Kidney (tissue), 14 donors: Measurements from ENCODE around the gene ACTN2. TPM values are rescaled to one million over a fixed set of nuclear protein-coding genes. Genes with fewer than 3 reads are reported as not detected.

Experiments
- DNase-seq, 5 donors: peaks; one replicate each; pipeline ENCODE4 v3.0.0-alpha.2; 2013 to 2020
- FAIRE-seq: peaks from 2 replicates; lab custom pipeline; 2012; peaks lifted over from hg19 to GRCh38; lab: Jason Lieb, UNC
- H3K27ac ChIP-seq, 2 donors: one replicate each; pipeline ENCODE4 v1.7.0; 2013; ENCODE audit warnings: low read depth in 2 of 2, low read length in 2 of 2, inconsistent platforms in 1 of 2
- H3K27me3 ChIP-seq: one replicate; pipeline ENCODE4 v1.7.1; 2013; ENCODE audit warnings: low read length, inconsistent platforms; ENCODE audit not compliant: control insufficient read depth, insufficient read depth
- H3K36me3 ChIP-seq, 3 donors: one replicate each; pipeline versions ENCODE4 v1.7.0 to v1.7.1; 2013; ENCODE audit warnings: low read length in 3 of 3, control low read depth in 1 of 3, inconsistent platforms in 1 of 3; ENCODE audit not compliant: insufficient read depth in 3 of 3, control insufficient read depth in 2 of 3
- H3K4me1 ChIP-seq, 3 donors: one replicate each; pipeline versions ENCODE4 v1.7.0 to v1.7.1; 2013; ENCODE audit warnings: low read length in 3 of 3, inconsistent platforms in 1 of 3, low read depth in 1 of 3; ENCODE audit not compliant: control insufficient read depth in 2 of 3, insufficient read depth in 2 of 3
- H3K4me3 ChIP-seq, 3 donors: one replicate each; pipeline versions ENCODE4 v1.7.0 to v1.8.1; 2013; ENCODE audit warnings: low read length in 3 of 3, control low read depth in 1 of 3, inconsistent platforms in 1 of 3
- H3K9ac ChIP-seq, 3 donors: one replicate each; pipeline versions ENCODE4 v1.7.0 to v1.7.1; 2013; ENCODE audit warnings: low read length in 3 of 3, control low read depth in 1 of 3, inconsistent platforms in 1 of 3
- H3K9me3 ChIP-seq, 3 donors: one replicate each; pipeline versions ENCODE4 v1.7.0 to v1.7.1; 2013; ENCODE audit warnings: low read length in 3 of 3, control low read depth in 1 of 3, inconsistent platforms in 1 of 3; ENCODE audit not compliant: control insufficient read depth in 2 of 3, insufficient read depth in 1 of 3
- intact Hi-C: fragments of 100-400 bp; cut with DNase I; formaldehyde crosslinking; loops from one replicate; pipeline ENCODE4 v1.11.1; 2022
- polyA plus RNA-seq: library from polyadenylated mRNA; stranded (reverse); fragments of 350-450 nt; fragmentation: Illumina TruSeq; extraction: RNeasy Lipid Tissue Mini Kit (QIAGEN cat#74804); gene quantifications from one replicate; pipeline ENCODE4 v1.2.3, GENCODE V29; 2014; ENCODE audit warnings: low read depth, low replicate concordance; ENCODE audit not compliant: insufficient read depth
- total RNA-seq: library from RNA; stranded (reverse); fragmentation: NEBNext Ultra II Directional; extraction: Animal tissue kit (Norgen Biotek cat#: 25700); gene quantifications from one replicate; pipeline ENCODE4 v1.2.1, GENCODE V29; 2021
- TF ChIP-seq, protein P1 (sequence below): IDR thresholded peaks from 3 replicates; pipeline ENCODE4 v1.5.1; 2012; ENCODE audit warnings: mild to moderate bottlenecking, moderate library complexity, borderline replicate concordance; ENCODE audit not compliant: insufficient read depth; ENCODE audit errors: extremely low read depth
- donor health status: control.
- donor health status: control.
- donor health status: control.
- donor health status: control.
- donor health status: control.
- donor health status: DM: yes; HTN: yes; CAD: no.
- donor health status: Normal renal cell carcinoma (clear cell type).

The ACTN2 gene
- total and polyA plus RNA-seq, 2 donors from 2014 or later = 0.60 to 1.6 TPM

DNA sequence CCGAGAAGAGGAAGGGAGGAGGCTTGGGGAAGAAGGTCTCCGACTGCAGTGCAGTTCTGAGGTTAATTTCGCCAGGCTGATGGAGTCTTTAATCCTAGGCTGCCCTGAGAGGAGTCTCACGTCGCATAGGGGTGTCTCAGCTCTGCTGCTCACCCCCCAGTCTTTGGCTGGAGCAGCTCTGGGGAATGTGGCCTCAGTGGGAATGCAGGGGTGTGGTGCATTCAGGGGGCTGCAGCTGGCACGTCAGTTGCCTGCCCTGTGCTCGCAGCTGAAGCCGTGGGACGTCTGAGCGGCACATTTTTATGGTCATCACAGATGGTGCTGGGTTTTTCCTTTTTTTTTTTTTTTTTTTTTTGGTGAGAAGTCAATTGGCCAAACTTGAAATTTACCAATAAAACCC, 38.2 kb downstream of the ACTN2 start:
- Histone ChIP-seq H3K36me3 (no peaks in the 10 kb centered on the region), H3K4me1 (no peaks in the 10 kb centered on the region), H3K9ac (no peak overlapping the region), H3K4me3 (no peak overlapping the region), H3K27ac (no peak overlapping the region), H3K9me3 (peaks cover 0 to 4% (median 0%) of the 10 kb centered on the region in 3 donors), H3K27me3 (no peaks in the 10 kb centered on the region)
- intact Hi-C loops = no loop called here
- TF ChIP-seq, protein P1, sequence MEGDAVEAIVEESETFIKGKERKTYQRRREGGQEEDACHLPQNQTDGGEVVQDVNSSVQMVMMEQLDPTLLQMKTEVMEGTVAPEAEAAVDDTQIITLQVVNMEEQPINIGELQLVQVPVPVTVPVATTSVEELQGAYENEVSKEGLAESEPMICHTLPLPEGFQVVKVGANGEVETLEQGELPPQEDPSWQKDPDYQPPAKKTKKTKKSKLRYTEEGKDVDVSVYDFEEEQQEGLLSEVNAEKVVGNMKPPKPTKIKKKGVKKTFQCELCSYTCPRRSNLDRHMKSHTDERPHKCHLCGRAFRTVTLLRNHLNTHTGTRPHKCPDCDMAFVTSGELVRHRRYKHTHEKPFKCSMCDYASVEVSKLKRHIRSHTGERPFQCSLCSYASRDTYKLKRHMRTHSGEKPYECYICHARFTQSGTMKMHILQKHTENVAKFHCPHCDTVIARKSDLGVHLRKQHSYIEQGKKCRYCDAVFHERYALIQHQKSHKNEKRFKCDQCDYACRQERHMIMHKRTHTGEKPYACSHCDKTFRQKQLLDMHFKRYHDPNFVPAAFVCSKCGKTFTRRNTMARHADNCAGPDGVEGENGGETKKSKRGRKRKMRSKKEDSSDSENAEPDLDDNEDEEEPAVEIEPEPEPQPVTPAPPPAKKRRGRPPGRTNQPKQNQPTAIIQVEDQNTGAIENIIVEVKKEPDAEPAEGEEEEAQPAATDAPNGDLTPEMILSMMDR = no peak
- FAIRE-seq (no peak), DNase-seq (no peak)

DNA sequence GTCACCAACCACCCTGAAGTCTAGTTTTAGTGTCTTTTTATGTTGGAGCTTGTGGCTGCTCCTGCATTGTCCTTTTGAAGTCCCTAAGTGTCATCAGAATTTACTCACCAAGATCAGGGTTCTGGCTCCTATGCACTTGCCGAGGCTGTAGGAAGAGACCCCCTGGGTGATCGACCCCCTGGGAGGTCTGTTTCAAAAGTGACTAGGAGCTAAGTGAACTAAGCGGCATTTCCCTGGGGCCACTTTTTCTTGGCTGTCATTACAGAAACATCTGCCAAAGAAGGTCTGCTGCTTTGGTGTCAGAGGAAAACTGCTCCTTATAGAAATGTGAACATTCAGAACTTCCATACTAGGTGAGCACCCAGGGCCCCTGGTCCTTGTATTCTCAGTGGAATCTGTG, 39.4 kb downstream of the ACTN2 start:
- Histone ChIP-seq H3K27me3 (no peaks in the 10 kb centered on the region), H3K27ac (no peak overlapping the region), H3K9me3 (peaks cover 0 to 4% (median 0%) of the 10 kb centered on the region in 3 donors), H3K4me1 (no peaks in the 10 kb centered on the region), H3K4me3 (no peak overlapping the region), H3K36me3 (no peaks in the 10 kb centered on the region), H3K9ac (no peak overlapping the region)
- TF ChIP-seq, protein P1 = no peak
- DNase-seq (no peak), FAIRE-seq (no peak)
- intact Hi-C loops = no loop called here

DNA sequence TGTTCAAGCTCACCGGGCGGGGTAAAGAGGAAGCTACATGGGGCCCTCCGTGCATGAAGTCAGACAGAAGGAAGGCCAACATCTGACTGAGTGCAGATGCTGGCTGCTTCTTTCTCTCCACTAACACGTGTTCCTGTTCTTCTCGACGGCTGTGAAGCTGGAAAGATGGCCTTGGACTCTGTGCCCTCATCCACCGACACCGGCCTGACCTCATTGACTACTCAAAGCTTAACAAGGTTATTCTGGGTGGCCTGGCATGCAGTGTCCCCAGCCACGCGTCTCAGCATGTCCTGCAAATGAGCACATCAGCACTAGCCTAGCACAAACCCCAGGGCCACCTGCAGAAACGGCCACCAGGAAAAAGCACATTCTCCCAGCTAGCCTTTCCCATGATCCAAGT, 41.2 kb downstream of the ACTN2 start:
- Histone ChIP-seq H3K4me1 (no peaks in the 10 kb centered on the region), H3K36me3 (no peaks in the 10 kb centered on the region), H3K9me3 (peaks cover 0 to 4% (median 0%) of the 10 kb centered on the region in 3 donors), H3K4me3 (no peak overlapping the region), H3K9ac (no peak overlapping the region), H3K27ac (no peak overlapping the region), H3K27me3 (no peaks in the 10 kb centered on the region)
- intact Hi-C loops = no loop called here
- no peak for FAIRE-seq
- TF ChIP-seq, protein P1 = no peak
- DNase-seq = no peak

DNA sequence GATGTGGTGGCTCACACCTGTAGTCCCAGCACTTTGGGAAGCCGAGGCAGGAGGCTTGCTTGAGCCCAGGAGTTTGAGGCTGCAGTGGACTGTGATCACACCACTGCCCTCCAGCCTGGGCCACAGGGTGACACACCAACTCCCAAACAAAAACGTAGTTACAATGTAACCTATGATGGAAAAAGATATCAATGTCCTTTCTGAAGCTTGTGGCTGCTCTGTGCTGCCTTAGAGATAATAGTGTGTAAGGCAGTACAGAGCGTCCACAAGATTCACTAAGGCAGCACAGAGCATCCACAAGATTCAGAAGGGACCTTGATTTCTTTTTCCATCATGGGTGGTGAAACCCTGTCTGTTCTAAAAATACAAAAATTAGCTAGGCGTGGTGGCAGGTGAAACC, 42.5 kb downstream of the ACTN2 start:
- H3K27me3 ChIP-seq = no peaks in the 10 kb centered on the region
- TF ChIP-seq, protein P1 = no peak
- H3K4me1 ChIP-seq = no peaks in the 10 kb centered on the region
- intact Hi-C loops = no loop called here
- peaks cover 0 to 4% (median 0%) of the 10 kb centered on the region in 3 donors for H3K9me3 ChIP-seq
- no peak overlapping the region for H3K4me3 ChIP-seq
- no peak overlapping the region for H3K9ac ChIP-seq
- DNase-seq = no peak
- H3K27ac ChIP-seq = no peak overlapping the region
- no peak for FAIRE-seq
- H3K36me3 ChIP-seq = no peaks in the 10 kb centered on the region
